BJ (cell line): ENCODE data around the gene TMEM141. TPM values are rescaled to one million over a fixed set of nuclear protein-coding genes. Genes with fewer than 3 reads are reported as not detected.
"Not testable (repeated sequence)": the region's sequence is repeated elsewhere in the genome, so short reads cannot be mapped to it uniquely, and the experiment has no call there.

Source experiments
- CTCF ChIA-PET: fragments of 350-600 bp; formaldehyde crosslinking; extraction: SDS; loops from one replicate; lab custom pipeline; 2021; ENCODE audit warnings: antibody characterized with exemption, inconsistent platforms; lab: Yijun Ruan, JAX
- POLR2A ChIA-PET: fragments of 300-600 bp; sonication (Branson Sonifier 250); formaldehyde crosslinking; extraction: SDS; loops from one replicate; lab custom pipeline; 2021; ENCODE audit warnings: antibody characterized with exemption; lab: Charles Lee
- DNase-seq: peaks from one replicate; pipeline ENCODE4 v3.0.0-alpha.2; 2011; ENCODE audit warnings: low read depth
- H3K27me3 ChIP-seq: 2 replicates; pipeline ENCODE4 v1.6.0; 2011; ENCODE audit warnings: low read length; ENCODE audit not compliant: control insufficient read depth, insufficient read depth
- H3K36me3 ChIP-seq: 2 replicates; pipeline ENCODE4 v1.5.1; 2011; ENCODE audit warnings: low read length; ENCODE audit not compliant: control insufficient read depth, insufficient read depth
- H3K4me3 ChIP-seq: 2 replicates; pipeline ENCODE4 v1.5.1; 2011; ENCODE audit warnings: low read depth, mild to moderate bottlenecking, control low read depth, low read length
- polyA plus RNA-seq: library from polyadenylated mRNA; depleted of rRNA; stranded (reverse); fragments of >200 nt; gene quantifications from 2 replicates; pipeline ENCODE4 v1.2.3, GENCODE V29; 2011
- TF ChIP-seq, protein P1 (sequence below): IDR thresholded peaks from 2 replicates; pipeline ENCODE4 v1.5.1; 2011; ENCODE audit warnings: low read depth, mild to moderate bottlenecking, control low read depth, inconsistent platforms, low read length, moderate library complexity; ENCODE audit not compliant: insufficient read depth

Gene TMEM141
- polyA plus RNA-seq, 1 experiment, result 51.5 TPM

GRCh38 chr9:136787690-136788400 is 3.3 kb upstream of the TMEM141 start:
- Histone ChIP-seq H3K4me3 (no peak overlapping the region), H3K27me3 (no peaks in the 10 kb centered on the region), H3K36me3 (no peaks in the 10 kb centered on the region)
- CTCF ChIA-PET, result interaction anchor here (0.7 to 6.8 kb wide), 17 partner anchors 10 to 321 kb away, joined by 3 to 52 read pairs (median 3); partner anchors contain the start of gene SAPCD2
- DNase-seq, result no peak
- TF ChIP-seq, protein P1, sequence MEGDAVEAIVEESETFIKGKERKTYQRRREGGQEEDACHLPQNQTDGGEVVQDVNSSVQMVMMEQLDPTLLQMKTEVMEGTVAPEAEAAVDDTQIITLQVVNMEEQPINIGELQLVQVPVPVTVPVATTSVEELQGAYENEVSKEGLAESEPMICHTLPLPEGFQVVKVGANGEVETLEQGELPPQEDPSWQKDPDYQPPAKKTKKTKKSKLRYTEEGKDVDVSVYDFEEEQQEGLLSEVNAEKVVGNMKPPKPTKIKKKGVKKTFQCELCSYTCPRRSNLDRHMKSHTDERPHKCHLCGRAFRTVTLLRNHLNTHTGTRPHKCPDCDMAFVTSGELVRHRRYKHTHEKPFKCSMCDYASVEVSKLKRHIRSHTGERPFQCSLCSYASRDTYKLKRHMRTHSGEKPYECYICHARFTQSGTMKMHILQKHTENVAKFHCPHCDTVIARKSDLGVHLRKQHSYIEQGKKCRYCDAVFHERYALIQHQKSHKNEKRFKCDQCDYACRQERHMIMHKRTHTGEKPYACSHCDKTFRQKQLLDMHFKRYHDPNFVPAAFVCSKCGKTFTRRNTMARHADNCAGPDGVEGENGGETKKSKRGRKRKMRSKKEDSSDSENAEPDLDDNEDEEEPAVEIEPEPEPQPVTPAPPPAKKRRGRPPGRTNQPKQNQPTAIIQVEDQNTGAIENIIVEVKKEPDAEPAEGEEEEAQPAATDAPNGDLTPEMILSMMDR, result peak; percentile 78
- POLR2A ChIA-PET, result no interaction called here

DNA sequence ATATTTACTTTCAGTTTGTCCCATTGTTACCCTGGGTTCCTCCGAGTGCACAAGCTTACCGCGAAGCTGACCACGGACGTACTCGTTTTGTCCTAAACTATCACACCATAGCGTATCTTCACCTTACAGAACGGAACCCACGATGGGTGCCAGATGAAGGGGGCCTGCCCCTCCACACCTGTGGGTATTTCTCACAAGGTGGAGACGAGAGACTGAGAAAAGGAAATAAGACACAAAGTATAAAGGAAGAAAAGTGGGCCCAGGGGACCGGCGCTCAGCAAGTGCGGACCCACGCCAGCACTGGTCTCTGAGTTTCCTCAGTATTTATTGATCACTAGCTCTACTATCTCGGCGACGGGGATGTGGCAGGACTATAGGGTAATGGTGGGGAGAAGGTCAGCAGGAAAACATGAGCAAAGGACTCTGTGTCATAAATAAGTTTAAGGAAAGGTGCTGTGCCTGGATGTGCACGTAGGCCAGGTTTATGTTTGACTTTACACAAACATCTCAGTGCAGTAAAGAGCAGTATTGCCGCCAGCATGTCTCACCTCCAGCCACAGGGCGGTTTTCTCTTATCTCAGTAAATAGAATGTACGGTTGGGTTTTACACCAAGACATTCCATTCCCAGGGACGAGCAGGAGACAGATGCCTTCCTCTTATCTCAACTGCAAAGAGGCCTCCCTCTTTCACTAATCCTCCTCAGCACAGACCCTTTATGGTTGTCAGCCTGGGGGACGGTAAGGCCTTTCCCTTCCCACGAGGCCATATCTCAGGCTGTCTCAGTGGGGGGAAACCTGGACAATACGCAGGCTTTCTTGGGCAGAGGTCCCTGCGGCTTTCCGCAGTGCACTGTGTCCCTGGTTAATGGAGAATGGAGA is 2.3 kb upstream of the TMEM141 start:
- H3K27me3 ChIP-seq, H3K36me3 ChIP-seq, DNase-seq, H3K4me3 ChIP-seq, POLR2A ChIA-PET: not testable (repeated sequence)
- CTCF ChIA-PET, result interaction anchor here (0.7 to 6.8 kb wide), 15 partner anchors 11 to 394 kb away, joined by 3 to 52 read pairs (median 3); partner anchors contain the start of gene SAPCD2

DNA sequence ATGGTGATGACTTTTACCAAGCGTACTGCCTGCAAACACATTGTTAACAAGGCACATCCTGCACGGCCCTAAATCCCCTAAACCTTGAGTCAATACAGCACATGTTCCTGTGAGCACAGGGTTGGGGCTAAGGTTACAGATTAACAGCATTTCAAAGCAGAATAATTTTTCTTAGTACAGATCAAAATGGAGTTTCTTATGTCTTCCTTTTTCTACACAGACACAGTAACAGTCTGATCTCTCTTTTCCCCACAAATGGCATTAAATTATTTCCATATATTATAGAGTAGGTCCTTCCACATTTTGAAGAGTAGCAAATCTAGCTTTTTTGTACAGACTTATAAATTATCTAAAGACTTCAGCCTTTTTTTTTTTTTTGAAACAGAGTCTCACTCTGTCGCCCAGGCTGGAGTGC is 1.6 kb upstream of the TMEM141 start:
- no peak for DNase-seq
- TF ChIP-seq, protein P1, result no peak
- ChIA-PET CTCF (no interaction called here), POLR2A (no interaction called here)
- Histone ChIP-seq H3K4me3 (no peak overlapping the region), H3K27me3 (no peaks in the 10 kb centered on the region), H3K36me3 (no peaks in the 10 kb centered on the region)

DNA sequence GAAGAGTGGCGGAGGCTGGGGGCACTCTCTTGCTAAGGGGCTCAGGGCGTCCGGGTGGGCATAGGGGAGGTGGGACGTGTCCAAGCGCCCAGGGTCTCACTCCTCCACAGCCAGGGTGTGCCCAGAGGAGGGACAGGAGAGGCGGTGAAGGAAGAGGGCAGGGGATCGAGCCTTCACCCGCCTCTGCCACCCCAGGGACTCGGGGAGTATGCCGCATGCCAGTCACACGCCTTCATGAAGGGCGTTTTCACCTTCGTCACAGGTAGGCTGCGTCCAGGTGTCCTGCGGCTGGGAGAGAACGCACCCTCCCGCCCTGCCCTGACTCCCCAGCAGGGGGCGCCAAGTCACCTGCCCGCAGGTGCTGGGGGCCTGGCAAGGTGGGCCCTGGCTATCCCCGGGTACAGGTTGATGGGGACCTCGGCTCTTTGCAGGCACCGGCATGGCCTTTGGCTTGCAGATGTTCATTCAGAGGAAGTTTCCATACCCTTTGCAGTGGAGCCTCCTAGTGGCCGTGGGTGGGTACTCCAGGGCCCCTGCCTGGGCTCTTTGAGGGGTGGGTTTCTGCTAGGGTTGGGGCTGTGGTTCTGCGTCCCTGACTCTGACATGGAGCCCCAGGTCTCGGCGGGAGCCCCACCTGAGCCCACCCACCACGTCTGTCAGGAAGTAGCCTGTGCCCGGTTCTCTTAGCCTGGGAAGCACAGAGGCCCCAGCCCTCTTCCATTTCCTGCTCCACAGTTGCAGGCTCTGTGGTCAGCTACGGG is 552 bp downstream of the TMEM141 start:
- no peak for DNase-seq
- ChIA-PET POLR2A (no interaction called here), CTCF (interaction anchor here (0.6 to 1.8 kb wide), 21 partner anchors 8 to 272 kb away, joined by 3 to 15 read pairs (median 5); partner anchors contain the start of genes ABCA2, AJM1 and RABL6)
- Histone ChIP-seq H3K4me3 (peak overlapping the region; percentile 99), H3K27me3 (peaks cover 5% of the 10 kb centered on the region), H3K36me3 (no peaks in the 10 kb centered on the region; the same call in 1 of the 2 replicates)
- TF ChIP-seq, protein P1, result peak; percentile 97

- H3K4me3 ChIP-seq, result no peak overlapping the region
- peaks cover 7% of the 10 kb centered on the region for H3K27me3 ChIP-seq
- CTCF ChIA-PET, result interaction anchor here (0.8 to 1.6 kb wide), 14 partner anchors 8 to 272 kb away, joined by 3 to 10 read pairs (median 4); partner anchors contain the start of genes ABCA2 and AJM1
- no peak for DNase-seq
- no peaks in the 10 kb centered on the region; the same call in 1 of the 2 replicates for H3K36me3 ChIP-seq
- TF ChIP-seq, protein P1, result no peak
- POLR2A ChIA-PET, result no interaction called here
Observed at GRCh38 chr9:136792321-136793085, 1.4 kb downstream of the TMEM141 start.
